ENCODE data around the gene COL23A1. TPM values are rescaled to one million over a fixed set of nuclear protein-coding genes. Genes with fewer than 3 reads are reported as not detected.
"Not testable (repeated sequence)": the region's sequence is repeated elsewhere in the genome, so short reads cannot be mapped to it uniquely, and the experiment has no call there.

The COL23A1 gene
- total and polyA plus RNA-seq, 8 donors = 0.52 to 9.5 (median 7.5) TPM

- no peaks in the 10 kb centered on the region for H3K36me3 ChIP-seq
- TF ChIP-seq, protein P1, sequence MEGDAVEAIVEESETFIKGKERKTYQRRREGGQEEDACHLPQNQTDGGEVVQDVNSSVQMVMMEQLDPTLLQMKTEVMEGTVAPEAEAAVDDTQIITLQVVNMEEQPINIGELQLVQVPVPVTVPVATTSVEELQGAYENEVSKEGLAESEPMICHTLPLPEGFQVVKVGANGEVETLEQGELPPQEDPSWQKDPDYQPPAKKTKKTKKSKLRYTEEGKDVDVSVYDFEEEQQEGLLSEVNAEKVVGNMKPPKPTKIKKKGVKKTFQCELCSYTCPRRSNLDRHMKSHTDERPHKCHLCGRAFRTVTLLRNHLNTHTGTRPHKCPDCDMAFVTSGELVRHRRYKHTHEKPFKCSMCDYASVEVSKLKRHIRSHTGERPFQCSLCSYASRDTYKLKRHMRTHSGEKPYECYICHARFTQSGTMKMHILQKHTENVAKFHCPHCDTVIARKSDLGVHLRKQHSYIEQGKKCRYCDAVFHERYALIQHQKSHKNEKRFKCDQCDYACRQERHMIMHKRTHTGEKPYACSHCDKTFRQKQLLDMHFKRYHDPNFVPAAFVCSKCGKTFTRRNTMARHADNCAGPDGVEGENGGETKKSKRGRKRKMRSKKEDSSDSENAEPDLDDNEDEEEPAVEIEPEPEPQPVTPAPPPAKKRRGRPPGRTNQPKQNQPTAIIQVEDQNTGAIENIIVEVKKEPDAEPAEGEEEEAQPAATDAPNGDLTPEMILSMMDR (IDR thresholded peaks at IDR 0.05) = no peak
- intact Hi-C loops (cut with DNase I) = no loop called here
- H3K4me1 ChIP-seq = peaks cover 24 to 64% of the 10 kb centered on the region in 2 donors
- H3K9me3 ChIP-seq = no peaks in the 10 kb centered on the region
- no peaks in the 10 kb centered on the region for H3K27me3 ChIP-seq
- H3K4me3 ChIP-seq = no peak overlapping the region
- peak overlapping the region; percentile 59 to 95 for H3K27ac ChIP-seq
- peak in 1 of 4 donors; percentile 53 for DNase-seq
- peak; percentile 2 for ATAC-seq
Observed at GRCh38 chr5:178240766-178241165, 349.4 kb downstream of the COL23A1 start.

GRCh38 chr5:178240341-178240741, 349.9 kb downstream of the COL23A1 start:
- Histone ChIP-seq H3K27me3 (no peaks in the 10 kb centered on the region), H3K9me3 (no peaks in the 10 kb centered on the region), H3K4me3 (no peak overlapping the region), H3K4me1 (peaks cover 24 to 69% of the 10 kb centered on the region in 2 donors), H3K27ac (peak overlapping the region; percentile 59 to 95), H3K36me3 (no peaks in the 10 kb centered on the region)
- TF ChIP-seq, protein P1 (IDR thresholded peaks at IDR 0.05) = no peak
- no peak for ATAC-seq
- peak in 1 of 4 donors; percentile 69 for DNase-seq
- intact Hi-C loops (cut with DNase I) = no loop called here

- intact Hi-C loops (cut with DNase I); H3K36me3 ChIP-seq; H3K4me3 ChIP-seq; H3K9me3 ChIP-seq; H3K27me3 ChIP-seq; ATAC-seq: not testable (repeated sequence)
- H3K27ac ChIP-seq = peak overlapping the region; percentile 59 to 95
- H3K4me1 ChIP-seq = peaks cover 24 to 74% of the 10 kb centered on the region in 2 donors
- peak in 1 of 4 donors; percentile 77 for DNase-seq
Observed at GRCh38 chr5:178239626-178240301, 350.4 kb downstream of the COL23A1 start.

GRCh38 chr5:178238711-178239592, 351.2 kb downstream of the COL23A1 start:
- no peak for ATAC-seq
- peak overlapping the region; percentile 73 to 95 for H3K27ac ChIP-seq
- intact Hi-C loops (cut with DNase I) = no loop called here

GRCh38 chr5:178238313-178238635, 351.9 kb downstream of the COL23A1 start:
- peak overlapping the region in 1 of 2 donors; percentile 95 for H3K27ac ChIP-seq
- H3K27me3 ChIP-seq = no peaks in the 10 kb centered on the region
- H3K9me3 ChIP-seq = no peaks in the 10 kb centered on the region
- no peak overlapping the region for H3K4me3 ChIP-seq
- H3K4me1 ChIP-seq = peaks cover 24 to 89% of the 10 kb centered on the region in 2 donors
- TF ChIP-seq, protein P1 (IDR thresholded peaks at IDR 0.05) = no peak
- intact Hi-C loops (cut with DNase I) = no loop called here
- H3K36me3 ChIP-seq = no peaks in the 10 kb centered on the region
- DNase-seq (peak in 1 of 4 donors; percentile 10), ATAC-seq (no peak)

More at GRCh38 chr5:178238711-178239592, 351.2 kb downstream of the COL23A1 start:
- H3K36me3 ChIP-seq = no peaks in the 10 kb centered on the region
- TF ChIP-seq, protein P1 (IDR thresholded peaks at IDR 0.05) = no peak
- H3K4me3 ChIP-seq = no peak overlapping the region
- H3K9me3 ChIP-seq = no peaks in the 10 kb centered on the region
- peaks cover 24 to 83% of the 10 kb centered on the region in 2 donors for H3K4me1 ChIP-seq
- peak in 1 of 4 donors; percentile 81 for DNase-seq
- H3K27me3 ChIP-seq = no peaks in the 10 kb centered on the region
